Neural crest cell (in vitro differentiated cells): Measurements from ENCODE around the gene TAS2R10. TPM values are rescaled to one million over a fixed set of nuclear protein-coding genes. Genes with fewer than 3 reads are reported as not detected.

Experiments
- DNase-seq: peaks from one replicate; pipeline ENCODE4 v3.0.0; 2021; ENCODE audit warnings: low read depth, mixed read lengths, low spot score
- H3K27ac Mint-ChIP-seq: one replicate; pipeline ENCODE4 v1.8.0; 2021; ENCODE audit warnings: mild to moderate bottlenecking, mixed read lengths; ENCODE audit not compliant: unreplicated experiment
- H3K27me3 Mint-ChIP-seq: 2 replicates; pipeline ENCODE4 v1.8.0; 2021; ENCODE audit warnings: low read depth, mild to moderate bottlenecking, mixed read lengths
- H3K36me3 Mint-ChIP-seq: 2 replicates; pipeline ENCODE4 v1.8.0; 2021; ENCODE audit warnings: low read depth, mild to moderate bottlenecking, mixed read lengths
- H3K4me1 Mint-ChIP-seq: 2 replicates; pipeline ENCODE4 v1.8.0; 2021; ENCODE audit warnings: mixed read lengths
- H3K4me3 Mint-ChIP-seq: one replicate; pipeline ENCODE4 v1.8.0; 2021; ENCODE audit warnings: mild to moderate bottlenecking, mixed read lengths
- H3K9me3 Mint-ChIP-seq: 2 replicates; pipeline ENCODE4 v1.8.0; 2021; ENCODE audit warnings: mixed read lengths
- CTCF ChIP-seq: fragments of 200-600 bp; sonication (generic); conservative IDR thresholded peaks from 2 replicates; pipeline ENCODE4 v1.5.0; 2021; ENCODE audit warnings: antibody characterized with exemption, mild to moderate bottlenecking
- total RNA-seq: library from RNA; stranded (reverse); gene quantifications from 2 replicates; pipeline ENCODE4 v1.2.1, GENCODE V29; 2021

TAS2R10 gene
- total RNA-seq, 1 donor from 2014 or later: 1.2 TPM

GRCh38 chr12:10783252-10783651, 42.9 kb downstream of the TAS2R10 start:
- H3K27me3 Mint-ChIP-seq: no peaks in the 10 kb centered on the region
- no peak for DNase-seq
- no peak overlapping the region for H3K27ac Mint-ChIP-seq
- H3K9me3 Mint-ChIP-seq: no peaks in the 10 kb centered on the region
- no peaks in the 10 kb centered on the region for H3K36me3 Mint-ChIP-seq
- TF ChIP-seq CTCF: no peak
- H3K4me3 Mint-ChIP-seq: no peak overlapping the region
- H3K4me1 Mint-ChIP-seq: no peaks in the 10 kb centered on the region

DNA sequence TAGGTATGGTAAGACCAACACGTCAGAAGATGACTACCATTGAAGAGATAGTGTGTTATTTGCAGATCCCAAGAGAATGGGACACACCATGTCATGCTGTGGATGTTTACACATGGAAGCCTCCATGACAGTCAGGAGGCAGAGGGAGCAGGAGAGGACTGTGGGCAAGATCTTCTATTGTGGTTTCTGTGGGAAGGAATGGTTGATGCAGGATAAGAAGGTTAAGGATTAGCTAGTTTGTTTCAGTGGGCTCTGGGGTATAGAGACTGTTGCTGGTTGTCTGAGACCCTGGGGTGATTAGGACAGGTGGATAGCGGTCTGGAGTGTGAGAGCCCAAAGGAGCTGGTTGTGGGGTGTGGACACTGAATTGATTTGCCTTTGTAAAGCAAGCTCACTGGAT, 47.1 kb downstream of the TAS2R10 start:
- no peak for TF ChIP-seq CTCF
- Mint-ChIP-seq H3K27me3 (peaks cover 23% of the 10 kb centered on the region), H3K4me1 (no peaks in the 10 kb centered on the region), H3K4me3 (no peak overlapping the region), H3K27ac (no peak overlapping the region), H3K9me3 (no peaks in the 10 kb centered on the region), H3K36me3 (no peaks in the 10 kb centered on the region)
- DNase-seq: no peak

Other genes starting within 250 kb of the TAS2R10 start
- 51.6 and 56.5 TPM in 2 replicates for gene MAGOHB, start 212.7 kb downstream of the TAS2R10 start, total RNA-seq
- not detected in 2 replicates for gene STYK1, start 152.3 kb downstream of the TAS2R10 start, total RNA-seq
- 86.8 and 90.4 TPM in 2 replicates for gene YBX3, start 103.0 kb downstream of the TAS2R10 start, total RNA-seq
- 0.21 TPM in 1 of 2 replicates, not detected in the other for gene TAS2R7, start 23.7 kb downstream of the TAS2R10 start, total RNA-seq
- gene TAS2R8, start 19.1 kb downstream of the TAS2R10 start, total RNA-seq: not detected in 2 replicates
- 0.39 TPM in 1 of 2 replicates, not detected in the other for gene TAS2R9, start 16.2 kb downstream of the TAS2R10 start, total RNA-seq
- gene PRR4, start 23.1 kb upstream of the TAS2R10 start, total RNA-seq: 3.3 and 6.9 TPM in 2 replicates
- 17.4 and 21.1 TPM in 2 replicates for gene PRH1, start 57.9 kb upstream of the TAS2R10 start, total RNA-seq
- gene TAS2R13, start 83.2 kb upstream of the TAS2R10 start, total RNA-seq: 1.0 and 1.1 TPM in 2 replicates
- not detected in 2 replicates for gene PRH2, start 102.9 kb upstream of the TAS2R10 start, total RNA-seq
- gene TAS2R14, start 112.9 kb upstream of the TAS2R10 start, total RNA-seq: 1.7 and 2.1 TPM in 2 replicates
- gene TAS2R50, start 160.6 kb upstream of the TAS2R10 start, total RNA-seq: 1.0 and 1.3 TPM in 2 replicates
- gene TAS2R20, start 171.9 kb upstream of the TAS2R10 start, total RNA-seq: 1.1 TPM in 2 replicates
- 2.8 and 3.3 TPM in 2 replicates for gene TAS2R19, start 196.3 kb upstream of the TAS2R10 start, total RNA-seq
- gene TAS2R31, start 205.0 kb upstream of the TAS2R10 start, total RNA-seq: 2.1 and 2.5 TPM in 2 replicates
- 0.43 and 0.89 TPM in 2 replicates for gene TAS2R46, start 235.9 kb upstream of the TAS2R10 start, total RNA-seq